Measurements from ENCODE around the gene OSMR.

OSMR gene

GRCh38 chr5:38953426-38954012 is 107.7 kb downstream of the OSMR start:
- in situ Hi-C loops (cut with MboI; ENCODE audit: low sequenced_read_pairs, unreplicated experiment) = no loop called here
- no peak for DNase-seq (ENCODE audit: low spot score)
- TF ChIP-seq CTCF (IDR thresholded peaks at IDR 0.05; ENCODE audit: borderline replicate concordance, control extremely low read depth, extremely low read depth, insufficient read depth, missing control alignments) = no peak

- DNase-seq (ENCODE audit: low spot score) = no peak
- in situ Hi-C loops (cut with MboI; ENCODE audit: low sequenced_read_pairs, unreplicated experiment) = no loop called here
- TF ChIP-seq CTCF (IDR thresholded peaks at IDR 0.05; ENCODE audit: borderline replicate concordance, control extremely low read depth, extremely low read depth, insufficient read depth, missing control alignments) = no peak
Observed at GRCh38 chr5:38961691-38962090, 115.9 kb downstream of the OSMR start.

- in situ Hi-C loops (cut with MboI; ENCODE audit: low sequenced_read_pairs, unreplicated experiment) = no loop called here
- no peak for DNase-seq (ENCODE audit: low spot score)
- TF ChIP-seq CTCF (IDR thresholded peaks at IDR 0.05; ENCODE audit: borderline replicate concordance, control extremely low read depth, extremely low read depth, insufficient read depth, missing control alignments) = no peak
Observed at GRCh38 chr5:38968665-38969064, 122.9 kb downstream of the OSMR start.

- in situ Hi-C loops (cut with MboI; ENCODE audit: low sequenced_read_pairs, unreplicated experiment) = no loop called here
- TF ChIP-seq CTCF (IDR thresholded peaks at IDR 0.05; ENCODE audit: borderline replicate concordance, control extremely low read depth, extremely low read depth, insufficient read depth, missing control alignments) = no peak
- no peak for DNase-seq (ENCODE audit: low spot score)
Observed at GRCh38 chr5:38978036-38978435, 132.2 kb downstream of the OSMR start.

GRCh38 chr5:38979535-38979934 is 133.7 kb downstream of the OSMR start:
- in situ Hi-C loops (cut with MboI; ENCODE audit: low sequenced_read_pairs, unreplicated experiment) = no loop called here
- no peak for TF ChIP-seq CTCF (IDR thresholded peaks at IDR 0.05; ENCODE audit: borderline replicate concordance, control extremely low read depth, extremely low read depth, insufficient read depth, missing control alignments)
- DNase-seq (ENCODE audit: low spot score) = no peak
